ENCODE measurements around the gene GPBP1. TPM values are rescaled to one million over a fixed set of nuclear protein-coding genes. Genes with fewer than 3 reads are reported as not detected.
A peak's percentile ranks its signal among the peaks of the same experiment; 100 is the strongest.
"Not testable (repeated sequence)": the region's sequence is repeated elsewhere in the genome, so short reads cannot be mapped to it uniquely, and the experiment has no call there.

GPBP1 gene
- total and polyA plus RNA-seq, 4 donors = 42.6 to 159 (median 49.4) TPM

- Histone ChIP-seq H3K9ac (ENCODE audit: insufficient read depth in 1 of 2, low read length in 2 of 2) (no peak overlapping the region), H3K36me3 (ENCODE audit: control insufficient read depth in 4 of 4, insufficient read depth in 4 of 4, low read length in 4 of 4) (no peaks in the 10 kb centered on the region), H3K9me3 (ENCODE audit: control insufficient read depth in 4 of 4, insufficient read depth in 3 of 4, low read length in 3 of 4) (no peaks in the 10 kb centered on the region), H3K4me1 (ENCODE audit: control insufficient read depth in 5 of 5, insufficient read depth in 5 of 5, low read length in 5 of 5) (no peaks in the 10 kb centered on the region), H3K27ac (ENCODE audit: low read depth in 1 of 2, low read length in 1 of 2) (no peak overlapping the region), H3K4me3 (no peak overlapping the region), H3K27me3 (ENCODE audit: control insufficient read depth in 3 of 3, insufficient read depth in 3 of 3, low read length in 2 of 3) (no peaks in the 10 kb centered on the region)
- WGBS, 2 donors = 15 to 31% methylated on average over 2 of the region's 2 CpGs
- TF ChIP-seq CTCF (IDR thresholded peaks at IDR 0.05; ENCODE audit: control extremely low read depth, extremely low read depth) = no peak
- DNase-seq (no peak), ATAC-seq (ENCODE audit: insufficient read depth, low FRiP score) (no peak)
These were observed 7.6 kb upstream of the GPBP1 start for GRCh38 chr5:57166276-57166675.

GRCh38 chr5:57167201-57167600, 6.7 kb upstream of the GPBP1 start:
- no peak for DNase-seq
- no peak for ATAC-seq (ENCODE audit: insufficient read depth, low FRiP score)
- 96% methylated on average over 5 of the region's 5 CpGs for WGBS, 2 donors
- Histone ChIP-seq H3K27ac (ENCODE audit: low read depth in 1 of 2, low read length in 1 of 2) (no peak overlapping the region), H3K9ac (ENCODE audit: insufficient read depth in 1 of 2, low read length in 2 of 2) (no peak overlapping the region), H3K4me1 (ENCODE audit: control insufficient read depth in 5 of 5, insufficient read depth in 5 of 5, low read length in 5 of 5) (peaks cover 0 to 3% (median 1%) of the 10 kb centered on the region in 5 donors), H3K9me3 (ENCODE audit: control insufficient read depth in 4 of 4, insufficient read depth in 3 of 4, low read length in 3 of 4) (no peaks in the 10 kb centered on the region), H3K36me3 (ENCODE audit: control insufficient read depth in 4 of 4, insufficient read depth in 4 of 4, low read length in 4 of 4) (no peaks in the 10 kb centered on the region), H3K4me3 (no peak overlapping the region), H3K27me3 (ENCODE audit: control insufficient read depth in 3 of 3, insufficient read depth in 3 of 3, low read length in 2 of 3) (no peaks in the 10 kb centered on the region)
- TF ChIP-seq CTCF (IDR thresholded peaks at IDR 0.05; ENCODE audit: control extremely low read depth, extremely low read depth) = no peak

- not testable (repeated sequence) for H3K9me3 ChIP-seq (ENCODE audit: control insufficient read depth in 4 of 4, insufficient read depth in 3 of 4, low read length in 3 of 4); H3K9ac ChIP-seq (ENCODE audit: insufficient read depth in 1 of 2, low read length in 2 of 2); DNase-seq; H3K36me3 ChIP-seq (ENCODE audit: control insufficient read depth in 4 of 4, insufficient read depth in 4 of 4, low read length in 4 of 4); ATAC-seq (ENCODE audit: insufficient read depth, low FRiP score); H3K27me3 ChIP-seq (ENCODE audit: control insufficient read depth in 3 of 3, insufficient read depth in 3 of 3, low read length in 2 of 3); H3K4me3 ChIP-seq; H3K27ac ChIP-seq (ENCODE audit: low read depth in 1 of 2, low read length in 1 of 2)
- WGBS, 2 donors = 98% methylated on average over 13 of the region's 13 CpGs
- H3K4me1 ChIP-seq (ENCODE audit: control insufficient read depth in 5 of 5, insufficient read depth in 5 of 5, low read length in 5 of 5) = peaks cover 0 to 12% (median 3%) of the 10 kb centered on the region in 5 donors
These were observed 3.7 kb upstream of the GPBP1 start for GRCh38 chr5:57170116-57170515.

GRCh38 chr5:57171816-57172465, 1.9 kb upstream of the GPBP1 start:
- Histone ChIP-seq H3K9ac (ENCODE audit: insufficient read depth in 1 of 2, low read length in 2 of 2) (peak overlapping the region; percentile 64 to 96), H3K27me3 (ENCODE audit: control insufficient read depth in 3 of 3, insufficient read depth in 3 of 3, low read length in 2 of 3) (no peaks in the 10 kb centered on the region), H3K27ac (ENCODE audit: low read depth in 1 of 2, low read length in 1 of 2) (no peak overlapping the region), H3K4me1 (ENCODE audit: control insufficient read depth in 5 of 5, insufficient read depth in 5 of 5, low read length in 5 of 5) (peaks cover 0 to 29% (median 3%) of the 10 kb centered on the region in 5 donors), H3K9me3 (ENCODE audit: control insufficient read depth in 4 of 4, insufficient read depth in 3 of 4, low read length in 3 of 4) (no peaks in the 10 kb centered on the region), H3K4me3 (no peak overlapping the region), H3K36me3 (ENCODE audit: control insufficient read depth in 4 of 4, insufficient read depth in 4 of 4, low read length in 4 of 4) (no peaks in the 10 kb centered on the region)
- ATAC-seq (ENCODE audit: insufficient read depth, low FRiP score) (no peak), DNase-seq (no peak)
- TF ChIP-seq CTCF (IDR thresholded peaks at IDR 0.05; ENCODE audit: control extremely low read depth, extremely low read depth) = no peak
- WGBS, 2 donors = 54 to 69% methylated on average over 16 of the region's 16 CpGs
